Raji (cell line): Measurements from ENCODE around the gene CNGB1.

Source experiments
- POLR2A ChIP-seq: IDR thresholded peaks from 2 replicates; pipeline ENCODE4 v1.6.1; 2011; ENCODE audit warnings: low read depth, low read length, control low read depth; ENCODE audit not compliant: insufficient read depth

CNGB1 gene

DNA sequence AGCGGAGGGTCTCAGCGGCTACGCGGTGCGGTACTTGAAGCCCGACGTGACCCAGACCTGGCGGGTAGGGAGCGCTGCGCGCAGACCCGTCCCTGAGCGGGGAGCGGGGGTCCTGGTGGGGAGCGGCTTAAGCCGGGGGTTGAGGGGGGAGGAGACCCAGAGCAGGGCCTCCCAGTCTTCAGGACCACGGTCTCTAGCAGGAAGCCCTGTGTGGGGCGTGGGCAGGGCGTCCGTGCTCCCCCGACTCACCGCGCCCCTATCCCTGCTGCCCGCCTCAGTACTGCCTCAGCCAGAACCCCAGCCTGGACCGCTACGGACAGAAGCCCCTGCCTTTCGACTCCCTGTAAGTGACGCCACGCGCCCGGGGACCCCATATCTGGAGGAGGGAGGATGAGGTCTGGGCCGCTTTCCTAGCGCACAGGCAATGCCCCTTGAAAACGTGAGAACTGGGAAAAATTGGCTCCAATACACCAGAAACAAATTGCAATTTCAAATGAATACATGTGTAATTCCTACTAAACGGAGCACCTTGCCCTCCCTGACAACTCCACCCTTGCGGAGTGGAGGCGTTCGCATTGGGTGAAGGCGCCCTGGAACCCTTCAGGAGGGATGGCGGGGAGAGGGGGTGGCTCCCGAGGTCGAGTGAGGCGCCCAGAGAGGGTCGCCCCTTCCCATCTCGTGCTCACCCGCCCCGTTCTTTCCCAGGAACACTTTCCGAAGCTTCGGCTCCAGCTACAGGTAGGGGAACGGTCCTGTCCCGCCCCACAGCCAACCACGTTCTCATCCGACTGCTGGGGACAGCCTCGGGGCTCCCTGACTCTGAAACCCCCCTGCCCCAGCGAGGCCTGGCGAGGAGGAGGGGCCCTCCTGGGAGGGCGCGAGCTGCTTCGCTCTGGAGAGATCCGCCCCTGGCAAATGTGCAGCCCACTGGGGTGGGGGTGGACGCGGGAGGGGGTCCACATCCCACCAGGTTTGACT is 14.6 kb upstream of the CNGB1 start:
- TF ChIP-seq POLR2A = no peak

- no peak for TF ChIP-seq POLR2A
Observed at GRCh38 chr16:57984443-57985203, 13.7 kb upstream of the CNGB1 start.

DNA sequence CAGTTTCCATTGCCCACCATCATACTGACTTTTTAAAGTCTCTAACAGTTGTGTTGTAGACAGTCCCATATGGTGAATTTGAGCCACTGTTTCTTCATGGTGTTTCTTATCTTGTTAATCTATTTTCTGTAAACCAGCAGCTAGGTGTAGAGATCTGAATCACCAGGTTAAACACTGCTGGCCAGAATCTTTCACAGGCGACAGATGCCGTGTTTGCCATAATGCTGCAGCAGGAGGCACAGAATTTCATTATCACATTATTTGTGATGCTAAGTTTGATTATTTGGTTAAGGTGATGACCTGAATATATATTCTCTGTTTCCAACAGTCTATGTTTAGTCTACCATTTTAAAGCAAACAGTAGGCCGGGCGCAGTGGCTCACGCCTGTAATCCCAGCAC is 11.5 kb upstream of the CNGB1 start:
- no peak for TF ChIP-seq POLR2A

DNA sequence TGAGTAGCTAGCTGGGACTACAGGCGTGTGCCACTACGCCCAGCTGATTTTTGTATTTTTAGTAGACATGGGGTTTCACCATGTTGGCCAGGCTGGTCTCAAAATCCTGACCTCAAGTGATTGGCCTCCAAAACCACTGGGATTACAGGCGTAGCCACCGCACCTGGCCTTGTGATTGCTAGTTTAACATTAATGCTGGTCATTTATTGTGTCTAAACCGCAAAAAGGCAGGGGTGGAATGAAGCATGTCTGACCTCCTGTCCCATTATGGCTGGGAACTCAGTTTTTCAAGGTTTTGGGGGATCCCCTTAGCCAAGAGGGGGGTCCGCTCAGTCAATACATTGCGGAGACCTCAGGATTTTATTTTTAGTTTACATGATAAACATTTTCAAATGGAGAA is 10.7 kb upstream of the CNGB1 start:
- no peak for TF ChIP-seq POLR2A

DNA sequence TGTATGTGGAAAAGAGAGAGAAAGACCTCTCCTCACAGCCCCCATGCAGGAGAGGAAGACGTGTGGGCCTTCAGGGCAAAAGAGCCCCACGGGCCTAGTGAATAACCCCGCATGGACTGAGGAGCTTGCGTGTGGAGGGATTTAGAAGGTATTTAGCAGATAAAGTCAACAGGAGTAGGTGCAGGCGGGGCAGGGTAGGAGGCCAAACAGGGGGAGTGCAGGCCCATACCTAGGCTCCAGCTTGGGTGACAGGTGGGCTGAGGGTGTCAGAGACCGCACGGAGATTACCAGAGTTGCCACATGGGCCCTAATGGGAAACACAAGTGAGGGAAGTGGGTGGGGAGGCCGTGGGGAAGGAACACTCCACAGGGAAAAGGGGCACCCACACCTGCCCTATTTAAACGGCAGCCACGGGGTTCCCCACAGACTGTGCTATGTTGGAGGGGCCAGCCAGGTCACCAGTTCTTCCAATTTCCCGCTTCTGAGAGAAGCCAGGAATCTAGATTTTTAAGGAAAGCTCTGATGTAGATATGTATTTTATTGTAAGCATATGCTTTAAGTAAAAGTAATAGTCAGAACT is 8.2 kb upstream of the CNGB1 start:
- TF ChIP-seq POLR2A = no peak

GRCh38 chr16:57977418-57978069 is 6.6 kb upstream of the CNGB1 start:
- no peak for TF ChIP-seq POLR2A

GRCh38 chr16:57976331-57976796 is 5.4 kb upstream of the CNGB1 start:
- TF ChIP-seq POLR2A = no peak

DNA sequence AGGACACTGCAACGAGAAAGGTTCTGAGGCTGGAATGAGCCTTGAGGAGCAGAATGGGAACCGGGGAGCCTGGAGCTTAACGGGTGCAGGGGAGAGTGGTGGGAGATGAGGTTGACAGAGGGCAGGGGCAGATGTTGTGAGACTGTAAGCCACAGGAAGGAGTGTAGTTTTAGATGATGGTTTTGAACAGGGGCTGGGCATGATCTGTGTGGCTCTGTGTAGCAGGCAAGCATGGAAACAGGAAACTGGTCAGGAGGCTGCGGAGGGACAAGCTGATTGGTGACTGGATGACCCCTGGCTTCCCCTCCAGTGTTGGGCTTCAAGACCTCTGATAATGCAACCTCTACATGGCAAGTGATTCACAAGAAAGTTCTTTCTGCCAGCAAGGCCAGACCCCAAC is 1.4 kb upstream of the CNGB1 start:
- TF ChIP-seq POLR2A = no peak

DNA sequence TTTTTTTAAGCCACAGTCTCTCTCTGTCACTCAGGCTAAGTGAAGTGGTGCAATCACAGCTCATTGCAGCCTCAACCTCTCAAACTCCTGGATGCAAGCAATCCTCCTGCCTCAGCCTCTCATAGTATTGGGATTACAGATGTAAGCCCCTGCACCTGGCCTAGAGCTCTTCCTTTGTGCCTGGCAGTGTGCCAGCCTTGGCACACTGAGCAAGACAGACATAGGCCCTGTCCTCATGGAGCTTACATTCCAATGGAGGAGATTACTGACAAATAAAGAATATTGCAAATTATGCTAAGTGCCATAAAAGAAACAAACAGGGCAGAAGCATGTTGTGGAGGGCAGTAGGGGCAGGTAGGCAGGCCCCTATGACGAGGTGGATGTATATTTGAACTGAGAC is 920 bp upstream of the CNGB1 start:
- no peak for TF ChIP-seq POLR2A

DNA sequence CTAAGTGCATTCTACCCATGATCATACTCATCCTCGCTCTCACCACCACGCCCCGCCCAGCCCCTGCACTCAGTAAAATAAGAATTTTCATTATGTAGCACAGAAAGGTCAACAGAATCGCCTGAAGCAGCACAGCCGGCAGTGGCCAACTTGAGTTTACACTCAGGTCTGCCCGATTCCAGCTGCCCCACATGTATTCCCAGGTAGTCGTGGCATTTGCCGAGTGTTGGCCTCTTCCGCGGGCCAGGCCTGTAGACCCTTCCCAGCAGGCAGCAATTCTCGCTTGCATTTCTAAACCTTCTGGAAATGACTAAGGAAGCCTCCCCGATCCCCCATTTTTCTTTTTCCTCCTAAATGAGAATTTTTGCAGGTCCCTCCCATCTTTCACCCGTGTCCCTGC is 609 bp downstream of the CNGB1 start:
- no peak for TF ChIP-seq POLR2A

- TF ChIP-seq POLR2A = no peak
Observed at GRCh38 chr16:57969451-57970123, 1.3 kb downstream of the CNGB1 start.

- TF ChIP-seq POLR2A = no peak
Observed at GRCh38 chr16:57967916-57968315, 3.0 kb downstream of the CNGB1 start.

DNA sequence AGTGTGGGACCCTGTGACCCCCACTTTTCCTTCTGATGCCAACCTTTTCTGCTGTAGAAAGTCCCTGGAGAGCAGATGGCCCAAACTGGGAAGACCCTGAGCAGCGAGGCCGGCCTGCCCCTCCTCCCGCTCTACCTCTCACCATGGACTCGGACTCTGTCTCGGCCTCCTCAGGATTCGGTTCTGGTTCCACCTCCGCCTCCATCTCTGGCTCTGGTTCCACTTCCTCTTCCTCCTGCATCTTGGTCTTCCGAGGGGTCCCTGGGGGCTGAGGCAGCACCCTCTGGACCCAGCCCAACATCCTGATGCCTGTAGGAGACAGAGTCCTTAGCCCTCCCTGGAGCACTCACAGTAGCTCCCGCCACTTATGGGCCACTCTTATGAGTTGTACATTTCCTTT is 3.9 kb downstream of the CNGB1 start:
- no peak for TF ChIP-seq POLR2A

DNA sequence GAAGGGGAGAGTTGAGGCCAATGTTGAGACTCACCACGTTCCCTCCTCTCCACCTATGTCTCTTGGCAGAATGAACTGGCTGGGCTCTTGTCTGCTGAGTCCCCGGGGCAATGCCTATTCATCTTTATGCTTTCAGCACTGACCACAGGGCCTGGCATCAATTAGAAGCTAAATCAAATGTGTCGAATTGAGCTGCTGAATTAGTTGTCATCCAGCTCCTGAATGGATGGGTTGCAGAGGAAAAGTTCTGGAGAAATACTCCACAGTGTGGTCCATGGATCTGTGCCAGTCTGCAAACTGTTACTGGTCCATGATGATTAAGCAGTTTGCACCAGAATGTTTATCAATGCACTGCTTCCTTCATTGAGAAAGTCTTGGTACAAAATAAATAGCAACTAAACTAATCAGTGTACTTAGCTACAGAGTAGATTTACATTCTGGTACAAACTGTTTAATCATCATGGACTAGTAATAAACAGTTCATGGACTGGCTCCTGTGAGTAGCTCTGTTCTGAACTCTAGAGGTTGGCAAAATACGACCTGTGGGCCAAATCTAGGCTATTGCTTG is 4.6 kb downstream of the CNGB1 start:
- TF ChIP-seq POLR2A = no peak
